ENCODE results near the gene ASCL5. TPM values are rescaled to one million over a fixed set of nuclear protein-coding genes. Genes with fewer than 3 reads are reported as not detected.

Gene ASCL5
- total and polyA plus RNA-seq, 9 of the 15 experiments (the other 6 are each of a cell fraction or from before 2014, with no cell fraction given): 0.09 TPM; not detected in 8

- in situ Hi-C loops (cut with MboI) (no loop called here), intact Hi-C loops (cut with micrococcal nuclease) (no loop called here)
- no peaks in the 10 kb centered on the region for H3K79me2 ChIP-seq (ENCODE audit: control insufficient read depth, insufficient read depth, low read length)
- peaks cover 3% of the 10 kb centered on the region; the same call in 1 of the 2 replicates for H3K9me3 ChIP-seq (replicated peaks; ENCODE audit: control insufficient read depth, insufficient read depth, low read depth, low read length)
- POLR2A ChIA-PET: interaction anchor here (0.9 kb wide), 1 partner anchor 29 kb away, joined by 3 read pairs; no protein-coding TSS in a partner anchor
- CTCF ChIA-PET (ENCODE audit: low intra/inter-chr PET ratio): no interaction called here
- FAIRE-seq (no peak), DNase-seq (ENCODE audit: extremely low read depth in 1 of 4, low spot score in 3 of 4) (no peak), ATAC-seq (no peak)
- H3K27me3 ChIP-seq (ENCODE audit: control insufficient read depth in 2 of 2, insufficient read depth in 2 of 2, low read length in 2 of 2): peaks cover 6 to 16% of the 10 kb centered on the region in 2 experiments; a peak in 3 of 5 replicates
- BruUV-seq (replicated peaks): no TSS peak
- H4K20me1 ChIP-seq (replicated peaks; ENCODE audit: control insufficient read depth, insufficient read depth, low read length): no peaks in the 10 kb centered on the region
- H3K9ac ChIP-seq (ENCODE audit: insufficient read depth in 1 of 2, low read depth in 2 of 2, low read length in 2 of 2): no peak overlapping the region
- H3K27ac ChIP-seq (ENCODE audit: extremely low read depth, low read depth, low read length): no peak overlapping the region
- H2AFZ ChIP-seq (ENCODE audit: low read depth, low read length): no peak overlapping the region
- H3K4me2 ChIP-seq (ENCODE audit: insufficient read depth, low read length): no peak overlapping the region
- no peaks in the 10 kb centered on the region for H3K9me1 ChIP-seq (ENCODE audit: control insufficient read depth, insufficient read depth, low read length)
- H3K4me1 ChIP-seq (replicated peaks in 1 of 2; ENCODE audit: control insufficient read depth in 2 of 2, insufficient read depth in 2 of 2, low read length in 2 of 2): peaks cover 11 to 24% of the 10 kb centered on the region in 2 experiments; a peak in 4 of 5 replicates
- WGBS (ENCODE audit: insufficient coverage, low coverage, missing lambda C conversion rate): 69% methylated on average over 4 of the region's 4 CpGs
- no peaks in the 10 kb centered on the region for H3K36me3 ChIP-seq (ENCODE audit: control insufficient read depth, insufficient read depth, low read length)
- no peak overlapping the region for H3K4me3 ChIP-seq
- TF ChIP-seq C11orf30 (IDR thresholded peaks at IDR 0.05; ENCODE audit: low read depth): no peak
- no peak for TF ChIP-seq ZBTB7A (IDR thresholded peaks at IDR 0.05; ENCODE audit: borderline replicate concordance, control insufficient read depth, low read depth, low read length)
- no peak for TF ChIP-seq CREB1 (IDR thresholded peaks at IDR 0.05)
- TF ChIP-seq CREB1 (CRISPR knock-in tag; IDR thresholded peaks at IDR 0.05): no peak
- TF ChIP-seq ZNF436 (CRISPR knock-in tag; IDR thresholded peaks at IDR 0.05): no peak
- TF ChIP-seq ZFPM2 (CRISPR knock-in tag; IDR thresholded peaks at IDR 0.05): no peak
- no peak for TF ChIP-seq HNRNPLL (IDR thresholded peaks at IDR 0.05; ENCODE audit: low read depth, low read length, poor library complexity, severe bottlenecking)
- no peak for TF ChIP-seq ESRRB (CRISPR knock-in tag; IDR thresholded peaks at IDR 0.05; ENCODE audit: borderline replicate concordance)
- TF ChIP-seq FUS (optimal IDR thresholded peaks at IDR 0.05; ENCODE audit: low read depth, low read length): no peak
- TF ChIP-seq ZNF830 (CRISPR knock-in tag; IDR thresholded peaks at IDR 0.05): no peak
- TF ChIP-seq COPS2 (conservative IDR thresholded peaks at IDR 0.05): no peak
Observed at GRCh38 chr1:201172326-201172725, 45.3 kb upstream of the ASCL5 start.

All from K562 (cell line).